OCI-LY7 (cell line): ENCODE data around the gene SLC16A9. TPM values are rescaled to one million over a fixed set of nuclear protein-coding genes. Genes with fewer than 3 reads are reported as not detected.

Experiments used
- BruUV-seq: library from RNA; stranded (reverse); fragments of 400-500 nt; replicated peaks from 2 replicates; lab custom pipeline; 2021; lab: Mats Ljungman, UMichigan
- CTCF ChIA-PET: fragments of 300-600 bp; sonication (Branson Sonifier 250); formaldehyde crosslinking; loops from one replicate; lab custom pipeline; 2022; ENCODE audit warnings: antibody characterized with exemption; ENCODE audit not compliant: unreplicated experiment; lab: Charles Lee
- POLR2A ChIA-PET: fragments of 300-600 bp; sonication (Branson Sonifier 250); formaldehyde crosslinking; loops from one replicate; lab custom pipeline; 2022; ENCODE audit warnings: antibody characterized with exemption; lab: Charles Lee
- DNase-seq: peaks from one replicate; pipeline ENCODE4 v3.0.0-alpha.2; 2015; ENCODE audit warnings: low spot score
- H2AFZ ChIP-seq: fragments of 200-600 bp; sonication (generic), shearing (Covaris generic); 2 replicates; pipeline ENCODE4 v1.6.1; 2014; ENCODE audit warnings: mild to moderate bottlenecking, antibody characterized with exemption, low read length, moderate library complexity
- H3K27ac ChIP-seq: fragments of 200-600 bp; sonication (generic); 2 replicates; pipeline ENCODE4 v1.5.1; 2014; ENCODE audit warnings: mixed run types, low read depth, mild to moderate bottlenecking, moderate library complexity, low read length, inconsistent platforms; ENCODE audit not compliant: poor library complexity, severe bottlenecking
- H3K36me3 ChIP-seq: fragments of 200-600 bp; sonication (generic); 2 replicates; pipeline ENCODE4 v1.6.1; 2014; ENCODE audit warnings: mild to moderate bottlenecking, antibody characterized with exemption, low read length, moderate library complexity, mixed read lengths; ENCODE audit not compliant: insufficient read depth
- H3K4me1 ChIP-seq: fragments of 200-600 bp; sonication (generic); 2 replicates; pipeline ENCODE4 v1.5.1; 2014; ENCODE audit warnings: mild to moderate bottlenecking, low read length; ENCODE audit not compliant: insufficient read depth, poor library complexity, severe bottlenecking
- H3K4me2 ChIP-seq: fragments of 200-600 bp; sonication (generic); 2 replicates; pipeline ENCODE4 v1.6.1; 2014; ENCODE audit warnings: mild to moderate bottlenecking, low read length
- H3K4me3 ChIP-seq: fragments of 200-600 bp; sonication (generic); 2 replicates; pipeline ENCODE4 v1.5.1; 2014; ENCODE audit warnings: mild to moderate bottlenecking, low read depth, low read length; ENCODE audit not compliant: poor library complexity, severe bottlenecking
- H3K79me2 ChIP-seq: fragments of 200-600 bp; sonication (generic); 2 replicates; pipeline ENCODE4 v1.6.1; 2016; ENCODE audit warnings: low read depth, mild to moderate bottlenecking, low read length, moderate library complexity, mixed read lengths; ENCODE audit not compliant: insufficient read depth
- H3K9me2 ChIP-seq: fragments of 200-600 bp; sonication (generic); 2 replicates; pipeline ENCODE4 v1.6.1; 2016; ENCODE audit warnings: mild to moderate bottlenecking, low read length, mixed read lengths; ENCODE audit not compliant: insufficient read depth
- H3K9me3 ChIP-seq: fragments of 200-600 bp; sonication (generic); 2 replicates; pipeline ENCODE4 v1.6.1; 2014; ENCODE audit warnings: mild to moderate bottlenecking, mixed run types, low read length, mixed read lengths
- H4K20me1 ChIP-seq: fragments of 200-600 bp; sonication (generic); 2 replicates; pipeline ENCODE4 v1.6.1; 2014; ENCODE audit warnings: mild to moderate bottlenecking, antibody characterized with exemption, low read length, moderate library complexity, mixed read lengths; ENCODE audit not compliant: insufficient read depth
- EZH2phosphoT487 ChIP-seq: fragments of 200-600 bp; sonication (generic); IDR thresholded peaks from 2 replicates; pipeline ENCODE4 v1.6.1; 2018; ENCODE audit warnings: low read depth, borderline replicate concordance, mild to moderate bottlenecking, mixed run types, antibody characterized with exemption, low read length, moderate library complexity, mixed read lengths
- intact Hi-C: fragments of 100-400 bp; cut with micrococcal nuclease; formaldehyde crosslinking; loops from one replicate; pipeline ENCODE4 v1.10.0; 2022; ENCODE audit not compliant: unreplicated experiment
- total RNA-seq, 2 experiments: library from RNA; depleted of rRNA in 1 of 2; stranded (reverse); fragments of >200 nt in 1 of 2; shearing (Covaris generic) in 1 of 2; gene quantifications; 2 replicates each; pipeline ENCODE4 v1.2.3, GENCODE V29; 2014 to 2022
- TF ChIP-seq, protein P1 (sequence below): fragments of 200-600 bp; sonication (generic); conservative IDR thresholded peaks from 2 replicates; pipeline ENCODE4 v1.5.1; 2014; ENCODE audit warnings: mild to moderate bottlenecking, antibody characterized with exemption, low read length, moderate library complexity, mixed read lengths

Gene SLC16A9
- total RNA-seq, 2 experiments from 2014 or later, result not detected

DNA sequence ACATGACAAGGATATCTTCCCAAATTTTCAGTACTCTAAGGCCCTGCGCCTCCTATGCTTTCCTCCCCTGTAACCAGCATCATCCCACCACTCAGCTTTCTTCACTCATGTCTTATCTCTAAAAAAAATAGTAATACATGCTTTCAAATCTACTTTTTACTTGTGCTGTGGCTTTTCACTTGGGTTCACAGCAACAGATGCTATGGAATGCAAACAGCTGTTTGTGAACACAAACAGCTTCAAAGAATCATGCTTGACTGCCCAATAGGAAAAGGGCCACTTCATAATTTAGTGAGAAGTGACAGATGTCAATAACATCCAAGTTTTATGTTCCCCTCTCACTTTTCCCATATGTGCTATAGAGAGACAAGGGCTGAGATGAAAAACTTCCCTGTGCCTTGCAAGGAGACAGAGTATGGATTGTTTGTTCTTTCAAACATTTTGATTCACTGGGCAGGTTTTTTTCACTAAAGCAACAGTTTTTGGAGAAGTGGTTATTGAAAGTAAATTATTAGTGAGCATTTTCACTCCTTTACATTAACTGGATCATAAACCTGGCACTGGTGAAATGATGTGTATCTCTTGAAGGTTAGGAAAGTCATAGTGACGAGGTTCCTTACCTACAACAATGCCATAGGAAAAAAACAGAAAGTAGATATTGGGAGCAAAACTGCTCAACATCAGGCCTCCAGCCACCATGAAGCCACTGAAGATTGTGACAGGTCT lies 37.3 kb downstream of the SLC16A9 start:
- intact Hi-C loops, result no loop called here
- Histone ChIP-seq H3K9me3 (no peaks in the 10 kb centered on the region), H3K27ac (no peak overlapping the region), H3K4me1 (peaks cover 5% of the 10 kb centered on the region), H4K20me1 (no peaks in the 10 kb centered on the region), H3K4me2 (no peak overlapping the region), H3K36me3 (no peaks in the 10 kb centered on the region), H2AFZ (no peak overlapping the region), H3K4me3 (no peak overlapping the region), H3K79me2 (no peaks in the 10 kb centered on the region), H3K9me2 (no peaks in the 10 kb centered on the region; the same call in 1 of the 2 replicates)
- DNase-seq, result peak; percentile 5
- POLR2A ChIA-PET, result no interaction called here
- no TSS peak for BruUV-seq
- TF ChIP-seq EZH2phosphoT487, result no peak
- TF ChIP-seq, protein P1, sequence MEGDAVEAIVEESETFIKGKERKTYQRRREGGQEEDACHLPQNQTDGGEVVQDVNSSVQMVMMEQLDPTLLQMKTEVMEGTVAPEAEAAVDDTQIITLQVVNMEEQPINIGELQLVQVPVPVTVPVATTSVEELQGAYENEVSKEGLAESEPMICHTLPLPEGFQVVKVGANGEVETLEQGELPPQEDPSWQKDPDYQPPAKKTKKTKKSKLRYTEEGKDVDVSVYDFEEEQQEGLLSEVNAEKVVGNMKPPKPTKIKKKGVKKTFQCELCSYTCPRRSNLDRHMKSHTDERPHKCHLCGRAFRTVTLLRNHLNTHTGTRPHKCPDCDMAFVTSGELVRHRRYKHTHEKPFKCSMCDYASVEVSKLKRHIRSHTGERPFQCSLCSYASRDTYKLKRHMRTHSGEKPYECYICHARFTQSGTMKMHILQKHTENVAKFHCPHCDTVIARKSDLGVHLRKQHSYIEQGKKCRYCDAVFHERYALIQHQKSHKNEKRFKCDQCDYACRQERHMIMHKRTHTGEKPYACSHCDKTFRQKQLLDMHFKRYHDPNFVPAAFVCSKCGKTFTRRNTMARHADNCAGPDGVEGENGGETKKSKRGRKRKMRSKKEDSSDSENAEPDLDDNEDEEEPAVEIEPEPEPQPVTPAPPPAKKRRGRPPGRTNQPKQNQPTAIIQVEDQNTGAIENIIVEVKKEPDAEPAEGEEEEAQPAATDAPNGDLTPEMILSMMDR, result no peak
- CTCF ChIA-PET, result no interaction called here

DNA sequence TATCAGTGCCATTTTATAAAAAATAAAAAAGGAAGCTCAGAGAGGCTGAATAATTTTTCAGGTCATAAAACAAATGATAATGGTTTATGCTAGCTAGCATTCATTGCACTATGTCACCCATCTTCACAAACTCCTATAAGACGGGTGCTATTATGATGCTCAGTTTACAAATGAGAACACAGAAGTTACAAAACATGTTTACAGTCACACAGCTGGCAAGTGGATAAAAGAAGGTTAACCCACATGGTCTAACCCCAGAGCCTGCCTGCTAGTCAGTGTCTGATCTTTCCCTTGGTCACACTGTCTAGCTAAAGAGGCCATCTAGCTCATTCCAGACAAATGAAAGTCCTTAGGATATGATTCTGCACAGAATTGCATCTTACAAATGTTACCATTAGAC lies 39.4 kb downstream of the SLC16A9 start:
- TF ChIP-seq, protein P1, result no peak
- no peak for TF ChIP-seq EZH2phosphoT487
- BruUV-seq, result no TSS peak
- Histone ChIP-seq H3K36me3 (no peaks in the 10 kb centered on the region), H3K4me3 (no peak overlapping the region), H3K4me1 (peaks cover 5% of the 10 kb centered on the region), H3K9me3 (no peaks in the 10 kb centered on the region), H3K79me2 (no peaks in the 10 kb centered on the region), H4K20me1 (no peaks in the 10 kb centered on the region), H3K9me2 (no peaks in the 10 kb centered on the region; the same call in 1 of the 2 replicates), H3K4me2 (no peak overlapping the region), H3K27ac (no peak overlapping the region), H2AFZ (no peak overlapping the region)
- DNase-seq, result no peak
- POLR2A ChIA-PET, result interaction anchor here (0.7 to 1.4 kb wide), 3 partner anchors 16 to 289 kb away, joined by 3 to 4 read pairs (median 3); no protein-coding TSS in a partner anchor
- CTCF ChIA-PET, result no interaction called here
- intact Hi-C loops, result no loop called here

DNA sequence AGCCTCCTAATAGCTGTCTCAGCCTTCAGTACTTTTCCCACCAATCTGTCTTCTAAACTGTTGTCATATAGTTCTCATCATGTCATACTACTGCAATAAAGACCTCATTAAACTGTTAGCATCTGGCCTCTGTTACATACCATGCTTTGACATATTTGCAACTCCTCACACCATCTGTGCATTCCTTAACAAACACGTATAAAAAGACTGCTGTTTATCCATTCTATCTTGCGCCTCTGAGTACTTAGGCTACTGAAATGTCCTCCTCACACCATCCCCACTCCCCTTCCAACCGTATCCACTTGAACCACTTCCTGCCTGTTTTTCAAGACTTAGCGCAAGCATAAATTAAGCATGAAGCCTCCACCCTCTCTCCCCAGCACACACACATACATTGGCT lies 41.6 kb downstream of the SLC16A9 start:
- intact Hi-C loops, result no loop called here
- no peak for DNase-seq
- no TSS peak for BruUV-seq
- TF ChIP-seq, protein P1, result no peak
- no peak for TF ChIP-seq EZH2phosphoT487
- ChIA-PET CTCF (no interaction called here), POLR2A (no interaction called here)
- Histone ChIP-seq H3K79me2 (no peaks in the 10 kb centered on the region), H3K4me2 (no peak overlapping the region), H3K4me3 (no peak overlapping the region), H2AFZ (no peak overlapping the region), H3K9me2 (no peaks in the 10 kb centered on the region), H3K9me3 (no peaks in the 10 kb centered on the region), H4K20me1 (no peaks in the 10 kb centered on the region), H3K36me3 (no peaks in the 10 kb centered on the region), H3K27ac (no peak overlapping the region), H3K4me1 (peaks cover 5% of the 10 kb centered on the region)
